Activated CD4-positive, alpha-beta T cell treated with anti-CD3 and anti-CD28 coated beads, Interleukin-2, Interleukin-4, amounts not matched to agents 100 ng/mL and 50 ng/mL, durations not matched to agents 16 hours and 8 hours (primary cell): ENCODE data around the gene DCUN1D4.
A peak's percentile ranks its signal among the peaks of the same experiment; 100 is the strongest.
"Not testable (repeated sequence)": the region's sequence is repeated elsewhere in the genome, so short reads cannot be mapped to it uniquely, and the experiment has no call there.

Experiments
- DNase-seq: peaks from one replicate; pipeline ENCODE4 v3.0.0-alpha.2; 2020; ENCODE audit warnings: low spot score

DCUN1D4 gene

GRCh38 chr4:51855270-51855669 is 12.3 kb downstream of the DCUN1D4 start:
- no peak for DNase-seq

- no peak for DNase-seq
Measured at GRCh38 chr4:51855751-51856150, 12.8 kb downstream of the DCUN1D4 start.

- DNase-seq, result no peak
Measured at GRCh38 chr4:51858605-51859202, 15.8 kb downstream of the DCUN1D4 start.

GRCh38 chr4:51859476-51860031 is 16.6 kb downstream of the DCUN1D4 start:
- DNase-seq, result no peak

GRCh38 chr4:51862199-51862598 is 19.2 kb downstream of the DCUN1D4 start:
- DNase-seq, result no peak

- DNase-seq, result no peak
Measured at GRCh38 chr4:51862781-51863180, 19.8 kb downstream of the DCUN1D4 start.

- DNase-seq, result no peak
Measured at GRCh38 chr4:51865717-51866116, 22.8 kb downstream of the DCUN1D4 start.

GRCh38 chr4:51866835-51867234 is 23.9 kb downstream of the DCUN1D4 start:
- no peak for DNase-seq

- DNase-seq, result no peak
Measured at GRCh38 chr4:51867689-51868448, 24.9 kb downstream of the DCUN1D4 start.

GRCh38 chr4:51868449-51868847 is 25.5 kb downstream of the DCUN1D4 start:
- DNase-seq, result no peak

GRCh38 chr4:51870441-51871188 is 27.7 kb downstream of the DCUN1D4 start:
- DNase-seq, result no peak

GRCh38 chr4:51872283-51872997 is 29.5 kb downstream of the DCUN1D4 start:
- DNase-seq, result no peak

- no peak for DNase-seq
Measured at GRCh38 chr4:51874551-51874950, 31.6 kb downstream of the DCUN1D4 start.

GRCh38 chr4:51878431-51878830 is 35.5 kb downstream of the DCUN1D4 start:
- DNase-seq, result no peak

GRCh38 chr4:51880016-51880915 is 37.3 kb downstream of the DCUN1D4 start:
- DNase-seq, result no peak

- no peak for DNase-seq
Measured at GRCh38 chr4:51884055-51884454, 41.1 kb downstream of the DCUN1D4 start.

GRCh38 chr4:51884606-51885005 is 41.7 kb downstream of the DCUN1D4 start:
- DNase-seq, result no peak

- DNase-seq, result peak; percentile 4
Measured at GRCh38 chr4:51885363-51885762, 42.4 kb downstream of the DCUN1D4 start.

GRCh38 chr4:51890760-51891159 is 47.8 kb downstream of the DCUN1D4 start:
- no peak for DNase-seq

- DNase-seq, result not testable (repeated sequence)
Measured at GRCh38 chr4:51893402-51893801, 50.4 kb downstream of the DCUN1D4 start.

GRCh38 chr4:51894059-51894645 is 51.2 kb downstream of the DCUN1D4 start:
- DNase-seq, result no peak
